ENCODE results near the gene FICD. TPM values are rescaled to one million over a fixed set of nuclear protein-coding genes. Genes with fewer than 3 reads are reported as not detected.

Gene FICD
- total RNA-seq, 3 donors from 2014 or later: 3.2 to 6.0 (median 5.1) TPM

GRCh38 chr12:108515916-108516315 lies 839 bp downstream of the FICD start:
- intact Hi-C loops (cut with DNase I, micrococcal nuclease): no loop called here
- no peak for ATAC-seq
- no peaks in the 10 kb centered on the region for H3K9me3 ChIP-seq

GRCh38 chr12:108516511-108517275 lies 1.6 kb downstream of the FICD start:
- DNase-seq (no peak), ATAC-seq (no peak)
- no peak for TF ChIP-seq CTCF (IDR thresholded peaks at IDR 0.05)
- Histone ChIP-seq H3K36me3 (ENCODE audit: low read depth) (peaks cover 4% of the 10 kb centered on the region), H3K4me3 (no peak overlapping the region), H3K9me3 (no peaks in the 10 kb centered on the region), H3K4me1 (ENCODE audit: low read depth) (peaks cover under 1% of the 10 kb centered on the region)
- intact Hi-C loops (cut with DNase I, micrococcal nuclease): no loop called here

More at GRCh38 chr12:108515916-108516315, 839 bp downstream of the FICD start:
- Histone ChIP-seq H3K36me3 (ENCODE audit: low read depth) (peaks cover 4% of the 10 kb centered on the region), H3K4me1 (ENCODE audit: low read depth) (peaks cover 3% of the 10 kb centered on the region), H3K4me3 (no peak overlapping the region)
- DNase-seq: peak in 1 of 3 donors; percentile 55
- no peak for TF ChIP-seq CTCF (IDR thresholded peaks at IDR 0.05)

- Histone ChIP-seq H3K9me3 (no peaks in the 10 kb centered on the region), H3K36me3 (ENCODE audit: low read depth) (peaks cover 4% of the 10 kb centered on the region), H3K4me1 (ENCODE audit: low read depth) (no peaks in the 10 kb centered on the region), H3K4me3 (no peak overlapping the region)
- no peak for DNase-seq
- ATAC-seq: no peak
- intact Hi-C loops (cut with DNase I, micrococcal nuclease): no loop called here
- TF ChIP-seq CTCF (IDR thresholded peaks at IDR 0.05): no peak
These were observed 2.4 kb downstream of the FICD start for GRCh38 chr12:108517288-108518100.

GRCh38 chr12:108518101-108518715 lies 3.1 kb downstream of the FICD start:
- ATAC-seq: no peak

More at GRCh38 chr12:108518101-108518715, 3.1 kb downstream of the FICD start:
- Histone ChIP-seq H3K36me3 (ENCODE audit: low read depth) (peaks cover 6% of the 10 kb centered on the region), H3K9me3 (no peaks in the 10 kb centered on the region), H3K4me3 (no peak overlapping the region), H3K4me1 (ENCODE audit: low read depth) (no peaks in the 10 kb centered on the region)
- no peak for TF ChIP-seq CTCF (IDR thresholded peaks at IDR 0.05)
- no peak for DNase-seq
- intact Hi-C loops (cut with DNase I, micrococcal nuclease): no loop called here
